NCI-H2029 (cell line): ENCODE results near the gene MYOM1.
A peak's percentile ranks its signal among the peaks of the same experiment; 100 is the strongest.

Experiments
- DNase-seq: peaks from one replicate; lab custom pipeline; 2025; lab: John Stamatoyannopoulos, UW

The MYOM1 gene

DNA sequence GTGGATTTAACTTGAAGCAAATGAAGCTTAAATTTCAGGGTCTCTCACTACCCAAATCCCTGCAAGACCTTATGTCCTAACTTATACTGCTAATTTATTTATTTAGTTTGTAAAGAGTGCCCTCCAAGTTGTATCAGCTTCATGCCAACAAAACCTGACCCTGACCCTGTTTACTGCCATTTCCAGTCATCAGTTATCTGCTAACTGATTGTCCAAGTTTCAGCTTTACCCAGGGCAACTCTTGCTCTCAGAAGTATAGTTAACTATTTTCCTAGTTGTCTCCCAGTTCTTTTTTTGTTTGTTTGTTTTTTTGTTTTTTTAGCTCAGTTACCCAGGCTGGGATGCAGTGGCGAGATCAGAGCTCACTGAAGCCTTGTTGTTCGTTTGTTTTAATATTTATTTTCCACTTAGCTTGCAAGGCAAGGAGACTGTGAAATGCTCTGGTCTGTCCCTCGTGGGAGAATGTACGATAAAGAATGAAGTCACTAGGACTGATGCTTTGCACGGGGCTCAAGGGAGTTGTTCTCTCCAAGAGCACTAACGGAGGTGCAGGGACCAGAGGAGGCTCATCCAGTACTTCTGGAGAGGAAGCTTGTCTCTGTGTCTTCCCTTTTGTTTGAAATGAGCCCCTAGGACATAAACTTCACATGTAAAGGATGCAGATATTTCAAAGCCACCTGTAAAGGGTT, 35.3 kb downstream of the MYOM1 start:
- no peak for DNase-seq

GRCh38 chr18:3183103-3183717, 36.6 kb downstream of the MYOM1 start:
- no peak for DNase-seq

DNA sequence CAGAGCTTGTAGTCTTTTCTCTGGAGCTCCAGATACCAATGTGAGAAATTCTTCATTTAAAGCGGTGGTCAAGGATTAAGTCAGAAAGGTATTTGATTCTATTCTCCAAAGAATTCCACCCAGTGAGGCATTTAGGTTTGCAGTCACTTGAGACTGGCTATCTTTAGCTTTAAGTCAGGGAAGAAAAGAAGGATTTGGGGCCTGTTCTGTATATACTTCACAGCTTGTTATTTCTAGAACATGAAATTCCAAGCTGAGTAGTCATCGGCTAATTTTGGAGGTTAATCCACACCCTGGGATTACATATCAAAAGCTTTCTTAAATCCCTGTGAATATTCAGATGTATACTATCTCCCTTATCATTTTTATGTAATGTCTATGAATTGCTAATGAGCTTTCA, 39.4 kb downstream of the MYOM1 start:
- DNase-seq = no peak

GRCh38 chr18:3179430-3180089, 40.2 kb downstream of the MYOM1 start:
- DNase-seq = no peak

DNA sequence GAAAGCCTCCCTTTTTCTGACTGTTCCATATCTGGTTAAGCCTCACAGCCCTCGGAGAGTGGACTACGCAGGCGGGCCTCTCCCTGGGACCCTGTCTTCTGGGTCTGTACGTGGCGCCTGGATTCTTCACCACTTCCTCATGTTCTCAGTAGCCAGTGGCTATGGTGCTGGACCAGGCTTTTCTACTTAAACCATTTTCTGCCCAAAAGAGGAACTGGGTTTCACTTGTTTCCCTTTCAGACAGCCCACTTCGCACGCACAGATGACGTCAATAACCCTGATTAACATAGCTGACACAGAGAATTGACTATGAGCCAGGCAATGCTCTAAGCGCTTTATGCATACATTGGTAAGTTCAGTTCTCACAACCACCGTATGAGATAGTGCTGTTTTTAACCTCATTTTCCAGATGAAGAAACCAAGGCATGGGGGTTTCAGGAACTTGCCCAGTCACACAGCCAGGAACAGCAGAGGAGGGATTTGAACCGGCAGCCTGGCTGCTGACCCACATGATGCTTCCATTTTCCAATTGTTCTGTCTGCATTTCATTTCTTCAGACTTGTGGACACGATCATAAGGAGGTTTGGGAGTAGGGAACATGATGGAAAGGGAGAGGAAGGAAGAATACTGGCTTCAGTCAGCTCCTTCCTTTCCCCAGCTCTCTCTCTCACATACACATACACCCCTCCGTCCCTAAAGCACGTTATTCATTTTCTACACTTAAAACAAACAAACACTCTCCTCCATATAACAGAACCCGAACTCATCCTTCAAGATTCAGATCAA, 41.7 kb downstream of the MYOM1 start:
- no peak for DNase-seq

DNA sequence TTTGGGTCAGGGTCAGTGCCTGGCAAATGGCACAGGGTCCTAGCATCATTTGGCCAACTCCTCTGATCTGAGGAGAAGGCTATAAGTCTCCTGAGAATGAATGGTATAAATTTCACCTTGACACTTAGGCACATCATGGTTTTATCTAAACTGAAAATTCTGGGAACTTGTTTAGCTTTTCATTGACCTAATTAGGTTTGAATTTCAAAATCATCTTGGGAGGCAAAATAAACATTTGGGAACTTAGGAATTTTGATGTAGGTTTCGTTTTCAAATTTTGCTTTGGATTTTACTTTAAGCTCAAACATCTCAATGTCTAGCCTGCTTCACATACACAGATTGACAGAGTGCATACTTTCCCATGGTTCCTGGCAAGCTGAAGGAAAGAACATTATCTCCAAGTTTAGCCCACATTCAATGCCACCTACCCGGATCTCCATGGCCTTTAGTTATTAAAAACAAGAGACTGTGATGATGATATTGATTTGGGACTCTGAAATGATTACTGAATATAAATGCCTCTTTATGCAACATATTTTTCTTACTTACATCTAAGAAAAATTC, 44.5 kb downstream of the MYOM1 start:
- no peak for DNase-seq

GRCh38 chr18:3172097-3172496, 47.7 kb downstream of the MYOM1 start:
- no peak for DNase-seq

DNA sequence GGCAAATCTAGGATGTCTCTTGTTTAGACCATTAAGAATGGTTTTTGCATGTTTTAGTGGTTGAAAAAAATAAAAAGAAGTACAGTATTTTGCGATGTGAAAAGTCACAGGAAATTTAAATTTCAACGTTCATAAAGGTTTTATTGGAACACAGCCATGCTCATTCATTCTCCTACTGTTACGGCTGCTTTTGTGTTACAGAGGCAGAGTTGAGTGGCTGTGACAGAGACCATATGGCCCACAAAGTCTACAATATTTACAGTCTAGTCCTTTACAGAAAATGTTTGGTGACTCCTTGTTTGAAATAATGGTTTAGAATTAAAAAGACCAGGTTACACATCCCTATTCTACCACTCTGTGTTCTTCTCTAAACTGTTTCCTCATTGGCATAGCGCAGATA, 48.1 kb downstream of the MYOM1 start:
- no peak for DNase-seq

DNA sequence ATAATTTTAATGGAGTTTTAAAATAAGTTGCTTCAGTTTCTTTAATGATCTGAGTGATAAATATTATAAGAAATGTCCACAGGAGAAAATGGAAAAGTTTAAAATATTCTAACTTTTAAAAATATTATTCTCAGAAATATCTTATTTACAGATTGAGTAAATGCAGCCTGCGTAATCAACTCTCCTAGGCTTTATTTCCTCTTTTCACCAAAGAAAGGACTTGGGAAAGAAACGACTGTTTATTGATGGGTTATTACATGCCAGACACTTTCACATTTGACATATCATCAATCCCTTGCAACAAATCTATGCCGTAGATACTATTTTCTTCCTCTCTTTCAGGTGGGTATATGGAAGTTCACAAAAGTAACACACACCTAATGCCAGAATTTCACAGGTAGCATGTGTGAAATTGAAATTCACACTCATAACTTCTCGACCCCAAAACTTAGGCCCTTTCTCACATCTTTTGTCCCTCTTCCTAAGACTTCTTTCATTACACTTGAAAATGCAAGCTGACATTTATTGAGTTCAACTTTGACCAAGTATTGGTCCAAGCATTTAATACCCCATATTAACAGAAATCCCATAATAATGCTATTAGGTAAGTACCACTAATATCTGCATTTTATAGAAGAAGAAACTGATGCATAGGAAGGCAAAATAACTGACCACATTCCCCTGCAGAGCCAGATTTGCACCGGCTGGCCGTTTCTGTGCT, 49.2 kb downstream of the MYOM1 start:
- no peak for DNase-seq

DNA sequence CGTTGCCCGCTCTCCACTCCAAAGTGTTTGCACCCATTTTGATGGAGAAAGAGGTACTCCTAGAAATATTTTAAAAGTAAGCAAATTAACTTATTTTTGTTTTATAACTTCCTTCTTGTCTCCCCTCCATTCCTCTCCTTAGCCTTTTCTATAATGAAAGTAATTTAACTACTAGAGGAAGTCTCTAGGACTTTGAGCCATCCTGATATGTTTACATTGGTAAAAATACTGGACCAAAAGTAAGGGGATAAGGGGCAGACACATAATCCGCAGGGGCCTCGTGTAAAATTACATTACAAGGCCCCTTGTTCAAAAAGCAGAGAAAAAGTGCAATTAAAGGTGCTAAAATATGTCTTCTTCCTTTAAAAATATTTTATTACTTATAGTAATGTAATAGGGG, 55.4 kb downstream of the MYOM1 start:
- DNase-seq = no peak

DNA sequence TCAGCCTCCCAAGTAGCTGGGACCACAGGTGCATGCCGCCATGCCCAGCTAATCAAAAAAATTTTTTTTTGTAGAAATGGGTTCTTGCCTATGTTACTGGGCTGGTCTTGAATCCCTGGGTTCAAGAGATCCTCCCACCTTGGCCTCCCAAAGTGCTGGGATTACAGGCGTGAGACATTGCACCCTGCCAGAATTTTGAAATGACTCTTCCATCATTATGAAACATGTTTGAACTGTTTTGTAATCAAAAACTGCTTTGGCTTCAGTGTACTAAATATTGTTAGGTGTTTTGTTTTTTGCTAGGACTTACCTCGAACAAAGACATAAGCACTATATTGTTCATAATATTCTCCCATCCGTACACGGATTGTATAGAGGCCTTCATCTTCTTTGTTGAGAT, 55.8 kb downstream of the MYOM1 start:
- no peak for DNase-seq

DNA sequence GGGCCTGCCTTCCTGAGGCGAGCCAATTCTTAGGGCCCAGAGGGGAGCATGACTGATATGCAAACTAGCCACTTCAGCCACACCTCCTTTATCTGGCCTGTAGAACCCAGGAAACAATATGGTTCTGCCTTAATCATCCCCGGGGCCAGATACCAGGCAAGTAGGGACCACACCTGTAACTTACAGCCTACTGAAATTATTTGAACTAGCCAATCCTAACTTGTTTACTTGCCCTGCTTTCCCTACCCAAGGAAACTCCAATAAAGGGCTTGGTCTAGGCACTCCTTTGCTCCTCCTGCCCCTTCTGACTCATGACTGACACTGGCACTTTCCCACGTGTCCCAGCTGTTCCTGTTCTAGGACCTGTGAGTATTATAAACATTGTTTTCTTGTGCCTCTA, 57.6 kb downstream of the MYOM1 start:
- DNase-seq = no peak

DNA sequence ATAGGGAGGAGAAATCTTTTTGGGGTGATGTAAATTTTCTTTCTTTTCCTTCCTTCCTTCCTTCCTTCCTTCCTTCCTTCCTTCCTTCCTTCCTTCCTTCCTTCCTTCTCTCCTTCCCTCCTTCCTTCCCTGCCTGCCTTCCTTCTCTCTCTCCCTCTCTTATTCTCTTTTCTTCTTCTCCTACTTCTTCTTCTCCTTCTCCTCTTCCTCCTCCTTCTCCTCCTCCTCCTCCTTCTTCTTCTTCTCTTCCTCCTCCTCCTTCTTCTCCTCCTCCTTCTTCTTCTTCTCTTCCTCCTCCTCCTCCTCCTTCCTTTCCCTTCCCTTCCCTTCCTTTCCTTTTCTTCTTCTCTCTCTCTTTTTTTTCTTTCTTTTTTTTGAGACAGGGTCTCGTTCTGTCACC, 59.9 kb downstream of the MYOM1 start:
- DNase-seq = no peak

GRCh38 chr18:3157606-3158005, 62.2 kb downstream of the MYOM1 start:
- no peak for DNase-seq

GRCh38 chr18:3157086-3157485, 62.7 kb downstream of the MYOM1 start:
- no peak for DNase-seq

GRCh38 chr18:3156325-3156640, 63.5 kb downstream of the MYOM1 start:
- no peak for DNase-seq

DNA sequence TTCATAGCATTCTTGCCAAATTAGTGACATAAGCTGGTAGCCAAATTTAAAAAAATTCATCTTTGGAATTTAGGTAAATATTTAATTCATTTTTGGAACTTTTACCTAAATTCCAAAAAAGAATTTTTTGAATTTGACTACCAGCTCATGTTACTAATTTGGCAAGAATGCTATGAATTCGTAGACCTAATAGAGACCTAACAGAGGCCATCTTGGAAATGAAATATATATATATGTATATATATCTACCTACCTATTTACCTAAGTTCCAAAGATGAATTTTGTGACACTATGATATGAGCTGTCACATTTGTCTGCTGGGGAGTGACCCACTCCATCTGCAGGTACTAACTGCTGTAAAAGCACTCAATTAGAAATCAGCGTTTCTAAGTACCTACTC, 65.6 kb downstream of the MYOM1 start:
- DNase-seq = no peak

- DNase-seq = no peak
Measured at GRCh38 chr18:3153107-3153704, 66.6 kb downstream of the MYOM1 start.

GRCh38 chr18:3152294-3152693, 67.5 kb downstream of the MYOM1 start:
- DNase-seq = no peak

- peak; percentile 10 for DNase-seq
Measured at GRCh38 chr18:3151399-3152264, 68.1 kb downstream of the MYOM1 start.

- no peak for DNase-seq
Measured at GRCh38 chr18:3150688-3151087, 69.1 kb downstream of the MYOM1 start.
